ENCODE measurements around the gene SARS1.

DNA sequence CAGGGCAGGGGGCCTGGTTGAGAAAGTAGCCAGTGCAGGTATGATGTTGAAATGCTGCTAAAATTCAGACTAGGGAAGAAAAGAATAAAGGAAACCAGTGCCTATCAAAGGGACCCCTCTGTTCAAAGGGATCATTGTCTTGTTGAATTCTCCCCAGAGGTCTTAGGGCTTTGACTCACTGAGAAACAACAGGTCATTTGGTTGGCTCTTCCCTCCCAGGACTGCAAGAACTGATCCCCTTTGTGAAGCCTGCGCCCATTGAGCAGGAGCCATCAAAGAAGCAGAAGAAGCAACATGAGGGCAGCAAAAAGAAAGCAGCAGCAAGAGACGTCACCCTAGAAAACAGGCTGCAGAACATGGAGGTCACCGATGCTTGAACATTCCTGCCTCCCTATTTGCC, 23.8 kb downstream of the SARS1 start:
- TF ChIP-seq, protein P1, sequence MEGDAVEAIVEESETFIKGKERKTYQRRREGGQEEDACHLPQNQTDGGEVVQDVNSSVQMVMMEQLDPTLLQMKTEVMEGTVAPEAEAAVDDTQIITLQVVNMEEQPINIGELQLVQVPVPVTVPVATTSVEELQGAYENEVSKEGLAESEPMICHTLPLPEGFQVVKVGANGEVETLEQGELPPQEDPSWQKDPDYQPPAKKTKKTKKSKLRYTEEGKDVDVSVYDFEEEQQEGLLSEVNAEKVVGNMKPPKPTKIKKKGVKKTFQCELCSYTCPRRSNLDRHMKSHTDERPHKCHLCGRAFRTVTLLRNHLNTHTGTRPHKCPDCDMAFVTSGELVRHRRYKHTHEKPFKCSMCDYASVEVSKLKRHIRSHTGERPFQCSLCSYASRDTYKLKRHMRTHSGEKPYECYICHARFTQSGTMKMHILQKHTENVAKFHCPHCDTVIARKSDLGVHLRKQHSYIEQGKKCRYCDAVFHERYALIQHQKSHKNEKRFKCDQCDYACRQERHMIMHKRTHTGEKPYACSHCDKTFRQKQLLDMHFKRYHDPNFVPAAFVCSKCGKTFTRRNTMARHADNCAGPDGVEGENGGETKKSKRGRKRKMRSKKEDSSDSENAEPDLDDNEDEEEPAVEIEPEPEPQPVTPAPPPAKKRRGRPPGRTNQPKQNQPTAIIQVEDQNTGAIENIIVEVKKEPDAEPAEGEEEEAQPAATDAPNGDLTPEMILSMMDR (conservative IDR thresholded peaks at IDR 0.05; ENCODE audit: low read length): no peak
- TF ChIP-seq EZH2phosphoT487 (IDR thresholded peaks at IDR 0.05; ENCODE audit: borderline replicate concordance, low read depth, low read length): no peak
